HG03575 (cell line): Measurements from ENCODE around the gene GIPC3.

Experiments
- ATAC-seq: cut with Tn5 transposase; IDR thresholded peaks from one replicate; pipeline ENCODE4 v1.9.1; 2021; ENCODE audit not compliant: unreplicated experiment, insufficient number of reproducible peaks, low FRiP score; ENCODE audit errors: extremely low read depth

GIPC3 gene, protein sequence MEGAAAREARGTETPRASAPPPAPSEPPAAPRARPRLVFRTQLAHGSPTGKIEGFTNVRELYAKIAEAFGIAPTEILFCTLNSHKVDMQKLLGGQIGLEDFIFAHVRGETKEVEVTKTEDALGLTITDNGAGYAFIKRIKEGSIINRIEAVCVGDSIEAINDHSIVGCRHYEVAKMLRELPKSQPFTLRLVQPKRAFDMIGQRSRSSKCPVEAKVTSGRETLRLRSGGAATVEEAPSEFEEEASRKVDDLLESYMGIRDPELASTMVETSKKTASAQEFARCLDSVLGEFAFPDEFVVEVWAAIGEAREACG

GRCh38 chr19:3585301-3586126 is at the start of gene GIPC3:
TSS of gene GIPC3 (plus strand) at chr19:3585478. CDS start at chr19:3585598, 120 bp downstream.
- ATAC-seq: no peak

- ATAC-seq: no peak
Observed at GRCh38 chr19:3535563-3535965, 49.7 kb upstream of the GIPC3 start.

DNA sequence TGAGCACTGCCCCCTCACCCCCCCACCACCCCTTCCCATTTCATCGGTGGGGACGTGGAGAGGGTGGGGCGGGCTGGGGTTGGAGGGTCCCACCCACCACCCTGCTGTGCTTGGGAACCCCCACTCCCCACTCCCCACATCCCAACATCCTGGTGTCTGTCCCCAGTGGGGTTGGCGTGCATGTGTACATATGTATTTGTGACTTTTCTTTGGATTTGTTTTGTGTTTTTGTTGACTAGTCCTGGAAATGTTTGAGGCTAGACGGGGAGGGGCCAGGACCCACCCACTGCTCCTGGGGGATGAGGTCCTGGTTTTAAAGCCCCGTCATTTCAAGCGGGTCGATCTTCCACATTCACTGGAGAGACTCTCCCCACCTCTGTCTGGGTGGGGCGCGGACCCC is 49.3 kb upstream of the GIPC3 start:
- ATAC-seq: no peak

GRCh38 chr19:3536429-3537100 is 48.7 kb upstream of the GIPC3 start:
- ATAC-seq: no peak

GRCh38 chr19:3537101-3537437 is 48.2 kb upstream of the GIPC3 start:
- ATAC-seq: no peak

- no peak for ATAC-seq
Observed at GRCh38 chr19:3537438-3538240, 47.6 kb upstream of the GIPC3 start.

GRCh38 chr19:3538258-3538929 is 46.9 kb upstream of the GIPC3 start:
- ATAC-seq: no peak

GRCh38 chr19:3538965-3539755 is 46.1 kb upstream of the GIPC3 start, which contains the start of gene TEKTIP1:
TSS of gene TEKTIP1 (plus strand) at chr19:3539174. CDS start at chr19:3539178, 4 bp downstream.
- no peak for ATAC-seq

DNA sequence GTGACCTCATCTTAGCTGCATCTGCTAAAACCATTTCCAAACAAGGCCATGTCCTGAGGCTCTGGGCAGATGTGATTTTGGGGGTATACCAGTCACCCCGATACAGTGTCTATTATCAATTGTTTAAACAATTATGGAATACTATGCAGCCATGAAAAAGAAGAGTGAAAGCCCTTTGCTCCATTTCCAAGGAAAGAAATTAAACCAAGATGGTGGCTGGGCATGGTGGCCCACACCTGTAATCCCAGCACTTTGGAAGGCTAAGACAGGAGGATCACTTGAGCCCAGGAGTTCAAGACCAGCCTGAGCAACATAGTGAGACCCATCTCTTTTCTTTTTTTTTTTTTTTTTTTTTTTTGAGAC is 45.5 kb upstream of the GIPC3 start:
- ATAC-seq: no peak

DNA sequence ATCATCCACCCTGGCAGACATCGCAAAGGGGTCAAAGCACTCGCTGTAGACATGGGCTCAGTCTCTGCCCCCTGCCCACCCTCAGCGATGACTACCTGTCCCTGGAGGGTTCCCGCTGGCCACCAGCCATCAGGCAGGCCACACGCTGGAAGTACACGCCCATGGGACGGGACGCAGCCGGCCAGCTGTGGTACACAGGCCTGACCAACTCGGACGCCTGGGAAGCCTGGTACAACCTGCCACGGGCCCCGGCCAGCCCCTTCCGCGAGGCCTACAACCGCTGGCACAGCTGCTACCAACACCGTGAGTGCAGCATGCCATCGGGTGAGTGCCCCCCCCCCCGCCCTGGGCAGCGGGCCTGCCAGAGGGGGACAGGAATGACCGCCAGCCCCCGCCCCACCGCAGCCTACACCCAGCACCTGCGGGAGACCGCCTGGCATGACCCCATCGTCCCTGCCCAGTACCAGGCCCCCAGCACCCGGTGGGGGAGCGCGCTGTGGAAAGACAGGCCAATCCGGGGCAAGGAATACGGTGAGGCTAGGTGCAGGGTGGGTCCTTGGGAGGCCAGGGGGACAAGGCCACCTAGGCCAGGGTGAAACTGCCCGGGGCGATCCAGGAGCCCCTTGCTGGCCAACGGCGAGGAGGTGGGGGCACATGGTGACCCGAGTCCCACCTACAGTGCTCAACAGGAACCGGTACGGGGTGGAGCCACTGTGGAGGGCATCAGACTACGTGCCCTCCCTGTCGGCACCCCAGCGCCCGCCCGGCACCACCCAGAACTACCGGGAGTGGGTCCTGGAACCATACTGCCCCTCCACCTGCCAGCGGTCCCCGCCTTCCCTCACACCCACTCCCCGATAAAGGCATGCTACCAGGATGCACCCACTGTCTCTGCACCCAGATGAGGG is 41.9 kb upstream of the GIPC3 start:
- ATAC-seq: no peak

DNA sequence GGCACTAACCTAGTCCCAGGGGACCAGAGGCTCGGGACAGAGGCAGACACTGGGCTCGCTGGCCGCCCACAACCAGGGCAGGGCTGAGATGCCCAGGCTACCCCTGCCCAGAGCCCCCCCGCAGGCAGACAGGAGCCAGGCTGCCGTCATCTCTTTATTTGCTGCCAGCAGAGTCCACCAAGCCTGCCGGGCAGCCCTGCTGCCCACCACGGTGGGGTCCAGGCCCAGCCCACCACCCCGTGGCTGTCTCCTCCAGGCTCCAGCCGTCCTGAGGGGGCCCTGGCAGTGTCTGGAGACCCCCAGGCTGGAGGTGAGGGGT is 41.3 kb upstream of the GIPC3 start:
- ATAC-seq: no peak

- ATAC-seq: no peak
Observed at GRCh38 chr19:3544742-3545668, 40.3 kb upstream of the GIPC3 start.

DNA sequence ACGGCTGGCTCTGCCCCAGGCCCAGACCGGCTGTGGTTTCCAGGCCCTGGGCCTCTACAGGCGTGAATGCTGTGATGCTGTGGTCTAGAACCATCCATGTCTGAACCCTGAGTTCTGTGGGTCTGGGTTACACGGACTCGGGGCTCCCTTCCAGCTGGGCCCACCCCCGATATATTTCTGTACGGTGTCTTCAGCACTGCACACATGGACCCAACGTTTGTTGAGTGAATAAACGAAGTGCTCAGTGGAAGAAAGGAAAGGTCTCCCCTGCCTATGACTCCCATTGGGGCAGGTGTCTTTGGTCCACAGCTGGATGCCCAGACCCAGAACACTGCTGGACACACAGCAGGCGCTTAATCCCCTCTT is 39.6 kb upstream of the GIPC3 start:
- ATAC-seq: no peak

GRCh38 chr19:3546119-3546518 is 39.2 kb upstream of the GIPC3 start:
- ATAC-seq: no peak

GRCh38 chr19:3547301-3547731 is 38.0 kb upstream of the GIPC3 start:
- ATAC-seq: no peak

DNA sequence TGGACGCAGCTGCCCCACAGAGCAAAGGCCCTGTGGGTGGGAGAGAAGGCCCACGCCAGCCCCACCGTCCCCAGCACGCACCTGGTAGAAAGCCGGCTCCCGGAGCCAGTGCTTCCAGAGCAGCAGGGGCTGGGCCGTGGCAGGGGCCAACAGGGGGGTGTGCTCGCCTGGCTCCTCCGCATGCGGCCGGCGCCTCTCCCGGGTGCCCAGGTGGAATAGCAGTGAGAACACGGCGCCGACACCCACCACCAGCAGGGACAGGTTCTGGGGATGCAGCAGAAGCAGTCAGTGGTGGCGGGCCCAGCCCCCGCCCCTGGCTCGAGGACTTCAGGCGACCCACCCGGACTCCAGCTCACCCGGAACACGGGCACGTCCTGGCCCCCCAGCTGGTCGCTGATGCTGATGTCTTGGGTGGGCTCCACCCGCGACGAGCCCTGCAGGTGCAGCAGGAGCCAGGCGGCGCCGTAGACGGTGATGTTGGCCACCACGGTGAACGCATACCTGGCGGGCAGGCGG is 37.5 kb upstream of the GIPC3 start:
- ATAC-seq: no peak
